ENCODE measurements around the gene PPP3R1. TPM values are rescaled to one million over a fixed set of nuclear protein-coding genes. Genes with fewer than 3 reads are reported as not detected.

PPP3R1 gene
- total and polyA plus RNA-seq, 9 of the 15 experiments (the other 6 are each of a cell fraction or from before 2014, with no cell fraction given) = 3.7 to 70.0 (median 24.8) TPM

DNA sequence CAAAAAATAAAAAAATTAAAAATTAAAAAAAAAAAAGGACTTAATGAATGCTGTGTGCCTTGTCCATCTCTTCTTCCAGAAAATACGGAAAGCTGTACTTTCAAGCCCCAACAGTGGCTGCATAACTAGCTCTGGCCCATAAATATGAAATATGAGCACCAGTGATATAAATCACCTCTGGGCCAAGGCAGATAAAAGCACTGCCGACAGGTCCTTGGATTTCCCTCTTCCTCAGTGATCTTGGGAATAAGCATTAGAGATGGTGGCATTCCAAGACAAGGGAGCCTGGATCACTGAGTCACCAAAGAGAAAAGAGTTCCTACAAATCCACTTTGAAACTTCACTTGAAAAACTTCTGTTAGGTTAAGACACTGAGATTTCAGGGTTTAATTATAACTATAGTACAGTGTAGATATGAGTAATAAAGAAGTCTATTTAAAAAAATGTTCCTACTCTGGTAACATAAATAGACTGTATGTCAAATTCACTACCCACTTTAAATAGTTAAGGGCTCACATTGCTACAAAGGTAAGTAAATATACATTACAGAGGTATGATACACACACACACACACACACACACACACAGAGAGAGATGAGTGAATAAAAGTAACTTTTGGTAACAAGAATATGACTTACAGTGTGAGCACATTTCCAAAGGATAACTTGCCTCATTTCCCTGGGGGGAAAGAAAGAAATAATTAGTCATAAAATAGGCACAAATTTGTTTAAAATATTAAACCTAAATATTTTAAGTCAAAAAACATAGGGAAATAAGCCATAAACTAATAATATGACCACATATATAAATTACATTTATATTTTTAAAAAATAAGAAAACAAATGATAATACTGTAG, 35.6 kb downstream of the PPP3R1 start (continued):
- TF ChIP-seq, protein P1, sequence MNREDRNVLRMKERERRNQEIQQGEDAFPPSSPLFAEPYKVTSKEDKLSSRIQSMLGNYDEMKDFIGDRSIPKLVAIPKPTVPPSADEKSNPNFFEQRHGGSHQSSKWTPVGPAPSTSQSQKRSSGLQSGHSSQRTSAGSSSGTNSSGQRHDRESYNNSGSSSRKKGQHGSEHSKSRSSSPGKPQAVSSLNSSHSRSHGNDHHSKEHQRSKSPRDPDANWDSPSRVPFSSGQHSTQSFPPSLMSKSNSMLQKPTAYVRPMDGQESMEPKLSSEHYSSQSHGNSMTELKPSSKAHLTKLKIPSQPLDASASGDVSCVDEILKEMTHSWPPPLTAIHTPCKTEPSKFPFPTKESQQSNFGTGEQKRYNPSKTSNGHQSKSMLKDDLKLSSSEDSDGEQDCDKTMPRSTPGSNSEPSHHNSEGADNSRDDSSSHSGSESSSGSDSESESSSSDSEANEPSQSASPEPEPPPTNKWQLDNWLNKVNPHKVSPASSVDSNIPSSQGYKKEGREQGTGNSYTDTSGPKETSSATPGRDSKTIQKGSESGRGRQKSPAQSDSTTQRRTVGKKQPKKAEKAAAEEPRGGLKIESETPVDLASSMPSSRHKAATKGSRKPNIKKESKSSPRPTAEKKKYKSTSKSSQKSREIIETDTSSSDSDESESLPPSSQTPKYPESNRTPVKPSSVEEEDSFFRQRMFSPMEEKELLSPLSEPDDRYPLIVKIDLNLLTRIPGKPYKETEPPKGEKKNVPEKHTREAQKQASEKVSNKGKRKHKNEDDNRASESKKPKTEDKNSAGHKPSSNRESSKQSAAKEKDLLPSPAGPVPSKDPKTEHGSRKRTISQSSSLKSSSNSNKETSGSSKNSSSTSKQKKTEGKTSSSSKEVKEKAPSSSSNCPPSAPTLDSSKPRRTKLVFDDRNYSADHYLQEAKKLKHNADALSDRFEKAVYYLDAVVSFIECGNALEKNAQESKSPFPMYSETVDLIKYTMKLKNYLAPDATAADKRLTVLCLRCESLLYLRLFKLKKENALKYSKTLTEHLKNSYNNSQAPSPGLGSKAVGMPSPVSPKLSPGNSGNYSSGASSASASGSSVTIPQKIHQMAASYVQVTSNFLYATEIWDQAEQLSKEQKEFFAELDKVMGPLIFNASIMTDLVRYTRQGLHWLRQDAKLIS (CRISPR knock-in tag; IDR thresholded peaks at IDR 0.05) = no peak
- TF ChIP-seq ZNF311 (CRISPR knock-in tag; IDR thresholded peaks at IDR 0.05) = no peak
- peak; percentile 96 for TF ChIP-seq MEIS2 (IDR thresholded peaks at IDR 0.05; ENCODE audit: partially characterized antibody)
- no peak for TF ChIP-seq EWSR1 (IDR thresholded peaks at IDR 0.05; ENCODE audit: borderline replicate concordance, low read depth, partially characterized antibody)
- TF ChIP-seq FOXA1 (IDR thresholded peaks at IDR 0.05; ENCODE audit: borderline replicate concordance) = no peak
- no peak for TF ChIP-seq GABPA (tag; conservative IDR thresholded peaks at IDR 0.05; ENCODE audit: low read depth)
- TF ChIP-seq RB1 (IDR thresholded peaks at IDR 0.05; ENCODE audit: low read depth) = no peak
- no peak for TF ChIP-seq SMARCB1 (IDR thresholded peaks at IDR 0.05; ENCODE audit: insufficient read length, low read depth)

Measured in K562 (cell line).